Skin of body (tissue), 2 donors: ENCODE measurements around the gene NUP210L. TPM values are rescaled to one million over a fixed set of nuclear protein-coding genes. Genes with fewer than 3 reads are reported as not detected.
"Not testable (repeated sequence)": the region's sequence is repeated elsewhere in the genome, so short reads cannot be mapped to it uniquely, and the experiment has no call there.

Experiments used
- DNase-seq: peaks from one replicate; lab custom pipeline; 2025; lab: John Stamatoyannopoulos, UW
- total RNA-seq: library from RNA; depleted of rRNA; stranded (reverse); fragments of >200 nt; gene quantifications from one replicate; pipeline ENCODE4 v1.2.3, GENCODE V29; 2014

The NUP210L gene
- total RNA-seq, 1 donor from 2014 or later: 0.10 TPM

- DNase-seq: no peak
These were observed 159.2 kb downstream of the NUP210L start for GRCh38 chr1:153995640-153996039.

GRCh38 chr1:153995202-153995601 is 159.7 kb downstream of the NUP210L start:
- no peak for DNase-seq

- DNase-seq: no peak
These were observed 163.1 kb downstream of the NUP210L start for GRCh38 chr1:153991806-153992205.

DNA sequence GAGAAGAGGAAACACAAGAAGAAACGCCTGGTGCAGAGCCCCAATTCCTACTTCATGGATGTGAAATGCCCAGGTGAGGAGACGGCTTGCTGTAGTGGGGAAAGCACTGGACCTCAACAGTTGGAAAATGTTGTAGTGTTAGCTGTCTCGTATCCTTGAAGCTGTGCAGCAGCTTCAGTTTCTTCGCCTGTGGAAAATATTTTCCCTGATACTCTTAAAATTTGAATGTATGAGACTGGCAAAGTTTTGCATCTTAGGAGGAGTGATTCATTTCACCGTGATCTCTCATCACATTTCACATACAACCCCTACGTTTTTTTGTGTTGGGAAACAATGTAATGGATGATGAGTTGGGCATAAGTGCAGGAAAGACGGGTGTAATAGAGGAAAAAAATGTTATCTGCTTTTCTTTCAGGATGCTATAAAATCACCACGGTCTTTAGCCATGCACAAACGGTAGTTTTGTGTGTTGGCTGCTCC is 163.7 kb downstream of the NUP210L start:
- no peak for DNase-seq

DNA sequence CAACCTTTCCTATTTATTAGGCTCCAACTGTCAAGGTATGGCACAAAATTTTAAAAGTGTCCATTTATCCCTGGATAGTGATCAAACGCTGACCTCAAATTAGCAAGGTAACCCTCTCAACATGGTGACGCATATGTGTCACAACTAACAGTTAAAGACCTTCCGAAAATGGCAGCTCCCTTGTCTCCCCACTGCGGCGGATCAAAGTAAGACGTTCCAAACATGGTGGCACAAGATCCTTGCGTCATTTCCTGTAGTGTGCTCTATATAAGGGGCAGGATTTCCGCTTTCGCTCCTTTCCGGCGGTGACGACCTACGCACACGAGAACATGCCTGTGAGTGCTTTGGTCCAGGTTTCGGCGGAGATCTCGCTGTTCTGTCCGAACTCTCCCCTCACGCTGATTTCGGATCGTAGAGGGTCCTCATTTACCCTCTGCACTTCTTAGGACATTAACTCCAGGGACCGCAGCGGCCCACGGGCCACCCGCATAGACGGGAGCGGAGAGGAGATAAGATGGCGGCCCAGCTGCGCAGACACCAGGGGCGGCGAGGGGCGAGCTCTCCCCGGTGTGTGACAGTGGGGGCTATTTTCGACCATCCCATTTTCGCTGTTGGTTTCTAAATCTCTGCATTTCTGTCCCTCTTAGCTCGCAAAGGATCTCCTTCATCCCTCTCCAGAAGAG is 164.3 kb downstream of the NUP210L start, which contains the start of gene RPS27:
Gene RPS27, plus strand, starts transcription at position 295 of the 683 bp plus-strand sequence. Its CDS starts 35 bp downstream, at position 330.
- DNase-seq: peak; percentile 99

GRCh38 chr1:153987621-153988020 is 167.3 kb downstream of the NUP210L start:
- DNase-seq: no peak

GRCh38 chr1:153985941-153986761 is 168.7 kb downstream of the NUP210L start, which contains the start of gene RAB13:
RAB13 (minus strand) TSS chr1:153986339; CDS start chr1:153986236, 103 bp downstream.
- peak; percentile 69 for DNase-seq

DNA sequence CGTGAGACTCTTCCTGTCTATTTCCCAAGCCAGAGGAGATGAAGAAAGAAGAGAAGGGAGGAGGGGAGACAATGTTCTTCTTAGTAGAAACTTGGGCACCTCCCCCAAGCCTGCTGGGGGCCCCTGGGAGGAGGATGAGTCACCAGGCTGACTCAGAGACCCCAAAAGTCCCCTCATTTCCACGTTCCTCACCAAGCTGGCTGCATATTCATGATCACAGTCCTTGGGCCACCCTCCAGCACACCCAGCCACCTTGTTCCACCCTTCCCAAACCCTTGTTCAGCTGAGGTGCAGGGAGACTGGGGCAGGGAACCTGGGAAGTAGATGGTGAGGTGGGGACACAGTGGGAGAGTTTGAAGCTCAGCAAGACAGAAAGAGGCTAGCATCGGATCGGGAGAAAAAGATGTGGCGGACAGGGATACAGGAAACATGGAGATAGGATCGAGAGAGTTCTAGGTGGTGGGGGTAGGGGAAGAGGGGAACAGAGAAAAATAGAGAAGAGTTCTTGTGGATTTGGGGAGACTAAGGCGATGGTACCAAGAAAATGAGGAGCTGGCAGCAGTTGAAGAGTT is 169.4 kb downstream of the NUP210L start:
- DNase-seq: peak; percentile 37

DNA sequence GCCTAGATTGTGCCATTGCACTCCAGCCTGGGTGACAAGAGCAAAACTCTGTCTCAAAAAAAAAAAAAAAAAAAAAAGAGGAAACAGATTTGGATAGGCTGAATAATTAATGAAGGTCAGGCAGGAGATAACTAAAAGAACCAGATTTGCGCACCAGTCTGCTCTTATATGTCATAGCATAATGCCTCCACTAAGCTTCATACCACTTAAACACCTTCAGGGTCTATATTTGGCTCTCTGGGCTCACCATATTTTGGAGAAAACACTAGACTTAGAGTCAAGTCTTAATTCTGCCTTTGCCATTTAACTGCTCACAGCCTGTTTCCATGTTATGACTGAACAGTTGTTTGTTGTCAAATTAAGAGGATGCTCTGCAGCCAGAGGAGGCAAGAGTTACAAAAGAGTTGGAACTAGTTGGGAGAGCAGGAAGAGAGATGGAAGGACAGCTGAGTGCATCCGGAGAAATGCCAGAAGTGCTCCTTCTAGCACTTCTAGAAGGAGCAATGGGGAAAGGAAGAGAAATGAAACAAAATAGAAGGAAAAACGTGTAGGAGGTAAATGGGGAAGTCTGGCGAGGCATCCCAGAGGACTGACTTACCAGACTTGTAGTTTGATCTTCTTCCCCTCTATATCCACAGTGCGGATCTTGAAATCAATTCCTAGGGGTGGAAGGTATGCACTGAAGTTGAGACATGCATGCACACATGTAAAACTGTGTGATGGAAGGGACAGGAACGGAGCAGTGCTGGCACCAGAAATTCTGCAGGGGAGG is 170.6 kb downstream of the NUP210L start:
- DNase-seq: no peak

DNA sequence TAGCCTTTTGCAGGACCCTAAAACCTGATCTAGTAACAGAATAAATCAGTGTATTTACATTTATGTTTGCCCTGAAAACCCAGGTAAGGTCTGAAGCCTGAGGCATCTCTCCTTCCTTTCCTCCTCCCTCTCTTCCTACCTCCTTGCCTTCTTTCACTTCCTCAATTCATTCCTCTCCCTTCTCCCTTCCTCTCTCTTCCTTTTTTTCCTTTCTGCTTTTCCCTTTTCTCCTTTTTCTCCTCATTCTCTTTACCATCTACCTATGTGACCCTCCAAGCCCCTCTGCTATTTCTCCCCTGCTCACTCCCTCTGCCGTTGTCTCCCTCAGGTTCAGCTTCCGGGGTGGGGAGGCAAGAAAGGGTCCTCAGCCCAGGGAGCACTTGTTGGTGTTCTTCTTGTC is 173.1 kb downstream of the NUP210L start:
- not testable (repeated sequence) for DNase-seq

DNA sequence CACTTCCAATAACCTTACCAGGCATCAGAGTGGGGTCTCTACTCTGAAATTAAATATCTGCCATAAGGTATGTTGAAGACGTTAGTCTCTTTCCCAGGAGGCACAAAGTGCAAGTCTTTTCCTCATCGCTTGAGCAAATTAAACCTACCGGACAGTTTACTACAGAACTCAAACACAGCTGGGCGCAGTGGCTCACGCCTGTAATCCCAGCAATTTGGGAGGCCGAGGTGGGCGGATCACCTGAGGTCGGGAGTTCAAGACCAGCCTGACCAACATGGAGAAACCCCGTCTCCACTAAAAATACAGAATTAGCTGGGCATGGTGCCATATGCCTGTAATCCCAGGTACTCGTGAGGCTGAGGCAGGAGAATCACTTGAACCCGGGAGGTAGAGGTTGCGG is 175.8 kb downstream of the NUP210L start:
- DNase-seq: not testable (repeated sequence)

- DNase-seq: peak; percentile 64
These were observed 176.5 kb downstream of the NUP210L start for GRCh38 chr1:153978274-153978909.

DNA sequence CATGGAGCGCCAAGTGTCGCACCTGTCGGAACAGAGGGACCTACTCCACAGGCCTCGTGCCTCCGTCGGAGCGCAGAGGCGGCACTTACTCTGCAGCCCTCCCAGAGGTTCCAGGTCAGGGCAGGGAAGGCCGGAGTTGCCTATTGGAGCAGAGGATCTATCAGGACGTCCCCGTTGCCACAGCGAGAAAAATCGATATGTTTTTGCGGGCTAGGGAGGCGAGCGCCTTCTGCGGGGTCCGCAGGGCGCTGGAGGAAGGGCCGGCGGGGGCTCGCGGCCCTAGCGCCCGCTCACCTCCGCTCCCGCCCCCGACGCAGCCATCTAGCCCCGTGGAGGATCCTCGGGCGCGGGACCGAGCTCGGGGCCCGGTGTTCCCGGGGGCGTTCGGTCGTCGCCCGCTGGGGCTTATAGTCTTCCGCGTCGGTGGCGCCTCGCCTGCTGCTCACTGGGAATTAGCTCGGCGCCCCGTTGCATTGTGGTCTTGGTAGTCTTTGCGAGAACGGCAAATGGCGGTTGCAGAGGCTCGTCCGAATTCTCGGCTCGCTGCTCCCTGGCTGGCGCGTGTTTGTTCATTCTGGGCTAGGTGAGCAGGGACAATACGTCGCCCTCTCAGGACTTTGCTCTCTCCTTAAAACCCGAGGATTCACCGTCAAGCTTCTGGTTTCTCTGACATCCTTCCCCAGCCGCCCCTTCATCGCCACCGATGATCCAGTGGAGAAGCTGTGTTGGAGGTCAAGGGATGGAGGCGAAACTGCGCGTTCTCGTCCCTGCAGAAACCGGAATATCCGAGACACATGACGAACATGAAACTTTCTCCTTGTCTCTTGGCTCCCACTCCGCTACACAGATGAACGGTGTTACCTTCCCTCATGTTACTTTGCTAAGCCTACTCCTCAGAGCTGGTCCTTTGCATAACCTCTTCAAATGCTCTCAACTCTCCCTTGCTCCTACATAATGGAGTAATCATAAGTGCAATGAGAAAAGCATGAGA is 177.3 kb downstream of the NUP210L start, which contains the start of gene JTB:
Gene JTB, minus strand, starts transcription at position 425 of the 991 bp plus-strand sequence. Its CDS starts 422 bp downstream, at position 3.
- DNase-seq: peak; percentile 88

- DNase-seq: no peak
These were observed 178.0 kb downstream of the NUP210L start for GRCh38 chr1:153976819-153977249.

DNA sequence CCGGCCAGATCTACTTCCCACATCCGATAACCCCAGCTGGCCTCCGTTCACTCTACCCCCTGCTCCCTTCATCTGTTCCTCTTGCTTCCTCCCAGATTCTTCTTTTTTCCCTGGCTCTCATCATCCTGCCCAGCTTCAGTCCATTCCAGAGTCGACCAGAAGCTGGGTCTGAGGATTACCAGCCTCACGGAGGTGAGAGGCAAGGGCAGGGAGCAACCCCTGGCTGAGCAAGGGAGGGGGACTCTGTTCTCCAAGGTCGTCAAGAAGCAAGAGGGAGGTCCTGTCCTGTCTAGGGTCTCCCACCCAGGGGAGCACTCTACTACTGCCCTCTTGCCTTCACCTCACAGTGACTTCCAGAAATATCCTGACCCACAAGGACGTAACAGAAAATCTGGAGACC is 181.3 kb downstream of the NUP210L start:
- DNase-seq: no peak

DNA sequence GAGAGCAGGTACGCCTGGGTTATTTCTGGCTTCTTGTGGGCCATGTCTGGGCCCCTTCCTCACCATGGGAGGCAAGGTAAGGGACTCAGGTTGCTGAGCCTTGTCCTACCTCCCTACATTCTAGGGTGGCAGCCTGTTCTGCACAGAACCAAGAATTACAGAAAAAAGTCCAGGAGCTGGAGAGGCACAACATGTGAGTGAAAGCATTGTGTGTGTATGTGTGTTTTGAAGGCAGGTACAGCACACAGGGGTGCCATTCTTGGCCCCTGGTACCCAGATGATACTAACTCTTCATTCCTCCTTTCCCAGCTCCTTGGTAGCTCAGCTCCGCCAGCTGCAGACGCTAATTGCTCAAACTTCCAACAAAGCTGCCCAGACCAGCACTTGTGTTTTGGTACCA is 181.8 kb downstream of the NUP210L start:
- no peak for DNase-seq

DNA sequence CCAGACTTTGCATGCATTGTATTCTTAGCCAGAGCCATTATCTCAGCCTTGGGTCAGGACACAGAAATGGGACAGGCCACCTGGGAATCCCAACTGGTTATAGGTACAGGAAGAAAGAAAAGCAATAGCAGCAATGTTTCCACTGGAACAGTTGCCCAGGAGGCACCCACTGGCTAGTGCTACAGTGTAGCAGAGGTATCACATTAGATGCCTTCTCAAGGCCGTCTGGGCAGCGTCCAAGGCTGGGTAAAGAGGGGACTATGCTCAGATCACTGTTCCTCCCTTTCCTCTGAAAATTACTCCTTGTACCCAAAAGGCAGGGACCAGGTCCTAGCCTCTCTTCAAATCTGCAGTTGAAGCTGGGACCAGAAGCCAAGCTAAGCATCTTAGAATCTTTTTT is 184.5 kb downstream of the NUP210L start:
- DNase-seq: no peak

GRCh38 chr1:153968972-153969371 is 185.9 kb downstream of the NUP210L start:
- no peak for DNase-seq

GRCh38 chr1:153968408-153968807 is 186.5 kb downstream of the NUP210L start:
- no peak for DNase-seq
